Activated CD8-positive, alpha-beta memory T cell treated with anti-CD3 and anti-CD28 coated beads, Interleukin-2, amount 50 U/mL, for 4 hours (primary cell): Measurements from ENCODE around the gene ATP5PF.
A peak's percentile ranks its signal among the peaks of the same experiment; 100 is the strongest.
"Not testable (repeated sequence)": the region's sequence is repeated elsewhere in the genome, so short reads cannot be mapped to it uniquely, and the experiment has no call there.

Source experiments
- DNase-seq: peaks from one replicate; pipeline ENCODE4 v3.0.0-alpha.2; 2020

Gene ATP5PF

DNA sequence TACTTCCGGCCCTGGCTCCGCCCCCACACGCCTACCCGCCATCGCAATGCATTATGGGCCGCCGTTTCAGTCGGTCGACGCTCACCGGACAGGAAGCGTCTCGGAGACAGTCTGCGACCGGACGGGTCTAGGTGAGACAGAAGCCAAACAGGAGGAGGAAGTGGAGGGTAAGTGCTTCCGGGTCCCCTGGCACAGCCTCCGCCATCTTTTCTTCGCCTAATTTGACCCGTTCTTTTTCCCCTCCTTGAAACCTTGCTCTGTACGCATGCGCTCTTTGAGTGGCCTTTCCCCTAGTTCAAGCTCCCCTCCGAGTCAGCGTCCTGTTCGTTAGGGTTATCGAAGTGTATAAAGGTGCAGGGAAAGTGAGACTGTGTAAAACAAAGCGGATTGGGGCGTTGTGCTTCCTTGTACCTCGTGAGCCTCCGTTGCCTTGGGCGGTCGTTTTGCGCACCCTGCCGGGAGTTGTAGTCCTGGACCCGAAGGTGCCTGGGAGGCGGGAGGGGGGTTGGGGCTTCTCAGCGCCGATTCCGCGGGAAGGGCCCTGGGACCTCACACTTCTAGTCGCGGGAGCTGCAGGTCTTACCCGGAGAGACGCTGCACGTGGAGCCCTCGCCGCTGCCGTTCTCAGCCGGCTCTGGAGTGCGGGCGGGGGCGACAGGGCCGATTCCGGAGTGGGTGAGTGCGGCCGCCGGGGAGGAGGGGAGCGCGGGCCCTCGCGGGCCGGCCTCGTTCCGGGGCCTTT is at the start of gene ATP5PF, which contains the start of gene GABPA:
Gene ATP5PF (minus strand): TSS at position 1 of the 742 bp plus-strand sequence. CDS start 5,110 bp downstream, outside the sequence.
Gene GABPA (plus strand): TSS at position 69 of the 742 bp plus-strand sequence. CDS start 6,627 bp downstream, outside the sequence.
- DNase-seq = peak; percentile 98

DNA sequence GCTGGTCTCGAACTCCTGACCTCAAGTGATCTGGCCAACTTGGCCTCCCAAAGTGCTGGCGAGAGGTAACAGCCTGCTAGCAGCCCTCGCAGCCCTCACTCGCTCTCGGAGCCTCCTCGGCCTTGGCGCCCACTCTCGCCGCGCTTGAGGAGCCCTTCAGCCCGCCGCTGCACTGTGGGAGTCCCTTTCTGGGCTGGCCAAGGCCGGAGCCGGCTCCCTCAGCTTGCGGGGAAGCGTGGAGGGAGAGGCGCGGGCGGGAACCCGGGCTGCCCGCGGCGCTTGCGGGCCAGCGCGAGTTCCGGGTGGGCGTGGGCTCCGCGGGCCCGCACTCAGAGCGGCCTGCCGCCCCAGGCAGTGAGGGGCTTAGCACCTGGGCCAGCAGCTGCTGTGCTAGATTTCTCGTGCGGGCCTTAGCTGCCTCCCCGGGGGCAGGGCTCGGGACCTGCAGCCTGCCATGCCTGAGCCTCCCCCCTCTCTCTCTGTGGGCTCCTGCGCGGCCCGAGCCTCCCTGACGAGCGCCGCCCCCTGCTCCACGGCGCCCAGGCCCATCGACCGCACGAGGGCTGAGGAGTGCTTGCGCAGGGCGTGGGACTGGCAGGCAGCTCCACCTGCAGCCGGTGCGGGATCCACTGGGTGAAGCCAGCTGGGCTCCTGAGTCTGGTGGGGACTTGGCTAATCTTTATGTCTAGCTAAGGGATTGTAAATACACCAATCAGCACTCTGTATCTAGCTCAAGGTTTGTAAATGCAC is 43.6 kb upstream of the ATP5PF start:
- not testable (repeated sequence) for DNase-seq

GRCh38 chr21:25776440-25776839 is 41.7 kb upstream of the ATP5PF start:
- no peak for DNase-seq

DNA sequence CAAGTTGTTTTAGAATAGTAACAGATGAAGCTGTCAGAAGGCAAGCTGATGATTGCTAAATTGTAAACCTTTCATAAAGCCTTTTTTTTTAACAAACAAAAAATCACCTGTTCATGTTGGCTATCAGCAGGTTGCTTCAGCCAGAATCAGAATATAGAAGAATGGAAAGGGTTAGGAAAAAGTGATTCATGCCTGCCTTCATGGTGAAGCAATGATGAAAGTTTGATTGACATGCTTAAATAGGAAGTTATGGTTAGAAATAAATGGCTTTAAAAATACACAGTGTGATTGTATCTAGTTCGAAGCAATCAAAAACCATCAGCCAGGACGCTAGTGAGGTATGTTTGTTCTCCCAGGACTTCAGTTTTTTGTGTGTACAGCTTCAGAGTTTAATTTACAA is 38.0 kb upstream of the ATP5PF start:
- no peak for DNase-seq

- DNase-seq = no peak
Measured at GRCh38 chr21:25767921-25768320, 33.2 kb upstream of the ATP5PF start.

DNA sequence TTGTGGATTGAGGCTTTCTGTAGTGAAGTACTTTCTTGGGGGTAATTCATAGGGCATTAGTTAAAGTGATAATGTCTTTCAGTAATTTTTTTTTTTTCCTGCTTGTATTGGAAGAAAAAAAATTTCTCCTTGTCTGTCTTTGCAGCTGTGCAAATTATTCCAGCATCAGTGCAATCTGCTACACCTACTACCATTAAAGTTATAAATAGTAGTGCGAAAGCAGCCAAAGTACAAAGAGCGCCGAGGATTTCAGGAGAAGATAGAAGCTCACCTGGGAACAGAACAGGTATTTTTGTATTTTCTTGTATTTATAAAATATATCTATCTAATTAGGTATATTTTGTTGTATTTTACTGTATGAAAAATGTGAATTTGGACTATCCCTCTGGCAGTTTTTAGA is 29.4 kb upstream of the ATP5PF start:
- DNase-seq = no peak

GRCh38 chr21:25760677-25761076 is 26.0 kb upstream of the ATP5PF start:
- no peak for DNase-seq

- no peak for DNase-seq
Measured at GRCh38 chr21:25760061-25760460, 25.4 kb upstream of the ATP5PF start.

DNA sequence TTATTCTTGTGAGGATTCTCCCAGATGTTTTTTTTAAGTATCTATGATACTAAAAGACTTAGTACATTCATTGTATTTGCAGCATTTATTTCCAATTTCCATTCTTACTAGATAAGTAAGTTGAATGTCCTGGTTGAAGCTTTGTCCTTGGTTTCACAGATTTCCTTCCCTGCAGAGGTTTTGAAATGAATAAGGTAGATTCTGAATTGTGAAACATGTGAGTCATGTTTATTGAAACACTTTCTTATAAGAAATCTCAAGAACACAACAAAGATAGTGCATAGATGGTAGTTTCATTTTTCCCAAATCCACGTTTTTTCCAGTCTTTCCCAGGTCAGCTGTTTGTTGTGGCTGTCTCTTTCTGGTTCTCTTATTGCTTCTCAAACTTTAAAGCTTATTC is 24.9 kb upstream of the ATP5PF start:
- no peak for DNase-seq

- no peak for DNase-seq
Measured at GRCh38 chr21:25757531-25757930, 22.8 kb upstream of the ATP5PF start.

DNA sequence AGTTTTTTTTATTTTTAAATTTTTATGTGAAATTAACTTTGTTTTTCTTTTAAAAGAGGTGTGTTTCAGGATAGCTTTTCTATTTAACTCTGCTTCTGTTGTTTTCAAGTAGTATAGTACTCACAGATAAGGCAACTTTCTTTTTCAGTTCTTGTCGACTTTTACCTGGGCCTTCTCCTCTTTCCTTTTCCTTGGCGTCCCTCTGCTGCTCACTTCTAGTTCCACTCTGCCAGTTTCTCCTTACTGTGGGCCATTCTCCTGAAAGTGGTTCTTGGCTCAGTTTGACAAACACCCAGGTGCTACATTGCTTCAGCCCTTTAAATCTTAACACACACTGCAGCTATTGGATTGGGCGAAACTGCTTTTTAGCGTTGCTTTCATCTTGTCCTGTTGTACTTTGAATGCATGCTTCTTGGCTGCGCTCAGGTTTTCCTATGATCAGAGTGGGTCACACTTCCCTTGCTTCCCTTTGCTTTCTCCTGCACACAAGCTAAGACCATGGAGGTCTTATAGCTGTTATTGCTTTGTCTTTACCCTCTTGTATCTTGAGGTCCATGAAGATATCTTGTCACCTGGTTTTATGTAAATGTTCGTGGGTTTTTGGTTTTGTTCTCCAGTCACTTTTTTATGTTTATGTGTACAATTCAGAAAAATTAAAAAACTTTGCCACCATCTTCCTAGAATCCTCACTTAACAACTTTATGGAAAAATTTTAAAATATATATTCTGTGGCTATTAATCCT is 21.7 kb upstream of the ATP5PF start:
- no peak for DNase-seq

DNA sequence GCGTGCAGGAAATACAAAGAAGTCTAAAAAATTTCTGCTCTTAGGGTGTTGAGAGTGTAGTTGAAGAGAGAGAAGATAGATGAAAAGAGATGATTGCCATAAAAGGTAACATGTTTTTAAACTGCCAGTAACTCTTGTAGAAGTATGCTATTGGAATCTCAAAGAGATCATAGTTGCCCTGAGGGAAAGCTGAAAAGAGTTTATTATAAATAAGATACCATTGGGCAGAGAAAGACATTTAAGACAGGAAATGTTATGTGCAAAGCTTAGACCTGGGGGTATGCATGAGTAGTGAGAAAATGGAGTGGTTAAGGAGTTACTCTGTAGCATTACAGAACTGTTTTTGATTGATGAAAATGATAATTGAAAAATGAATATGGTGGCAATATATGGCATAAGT is 17.7 kb upstream of the ATP5PF start:
- no peak for DNase-seq

DNA sequence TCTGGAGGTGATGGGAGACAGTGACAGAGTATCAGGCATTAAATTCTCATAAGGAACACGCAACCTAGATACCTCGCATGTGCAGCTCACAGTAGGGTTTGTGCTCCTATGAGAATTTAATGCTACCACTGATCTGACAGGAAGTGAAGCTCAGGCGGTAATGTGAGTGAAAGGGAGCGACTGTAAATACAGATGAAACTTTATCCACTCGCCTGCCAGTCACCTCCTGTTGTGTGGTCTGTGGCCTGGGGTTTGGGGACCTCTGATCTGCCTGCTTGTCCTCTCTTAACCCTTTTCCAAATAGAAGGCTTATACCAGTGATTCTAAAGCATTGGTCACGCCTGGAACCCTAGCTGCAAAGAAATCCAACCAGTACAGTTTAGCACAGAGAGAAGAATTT is 15.4 kb upstream of the ATP5PF start:
- DNase-seq = no peak

GRCh38 chr21:25744854-25745253 is 10.2 kb upstream of the ATP5PF start:
- DNase-seq = no peak

DNA sequence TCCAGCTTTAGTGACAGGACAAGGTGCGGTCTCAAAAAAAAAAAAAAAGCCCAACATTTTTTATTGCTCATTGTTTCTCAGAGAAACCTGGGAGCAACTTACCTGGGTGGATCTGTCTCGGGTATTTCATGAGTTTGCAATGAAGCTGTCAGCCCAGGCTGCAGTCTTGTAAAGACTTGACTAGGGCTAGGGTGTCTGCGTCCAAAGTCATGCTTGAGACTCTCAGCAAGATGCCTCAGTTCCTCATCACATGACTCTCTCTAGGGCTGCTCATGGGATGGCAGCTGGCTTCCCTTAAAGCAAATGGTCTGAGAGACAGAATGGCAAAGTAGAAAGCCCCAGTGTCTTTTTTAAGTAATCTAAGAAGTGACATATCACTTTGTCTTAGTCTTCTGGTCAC is 8.2 kb upstream of the ATP5PF start:
- DNase-seq = no peak

GRCh38 chr21:25737421-25737820 is 2.7 kb upstream of the ATP5PF start:
- no peak for DNase-seq

GRCh38 chr21:25735646-25736597 is 1.2 kb upstream of the ATP5PF start:
- peak; percentile 75 for DNase-seq

DNA sequence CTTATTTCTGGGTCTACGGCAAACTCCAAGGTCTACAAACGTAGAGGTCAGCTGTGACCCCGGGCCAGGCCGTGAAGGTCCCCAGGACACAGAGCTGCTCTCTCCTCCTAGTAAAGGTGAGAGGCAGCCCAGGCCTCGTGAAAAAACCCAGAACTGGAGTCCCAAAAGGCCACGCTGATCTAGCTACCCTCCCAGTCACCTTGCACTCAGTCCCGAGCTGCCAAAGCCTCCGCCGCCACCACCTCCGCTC is 125 bp downstream of the ATP5PF start:
- DNase-seq = no peak

DNA sequence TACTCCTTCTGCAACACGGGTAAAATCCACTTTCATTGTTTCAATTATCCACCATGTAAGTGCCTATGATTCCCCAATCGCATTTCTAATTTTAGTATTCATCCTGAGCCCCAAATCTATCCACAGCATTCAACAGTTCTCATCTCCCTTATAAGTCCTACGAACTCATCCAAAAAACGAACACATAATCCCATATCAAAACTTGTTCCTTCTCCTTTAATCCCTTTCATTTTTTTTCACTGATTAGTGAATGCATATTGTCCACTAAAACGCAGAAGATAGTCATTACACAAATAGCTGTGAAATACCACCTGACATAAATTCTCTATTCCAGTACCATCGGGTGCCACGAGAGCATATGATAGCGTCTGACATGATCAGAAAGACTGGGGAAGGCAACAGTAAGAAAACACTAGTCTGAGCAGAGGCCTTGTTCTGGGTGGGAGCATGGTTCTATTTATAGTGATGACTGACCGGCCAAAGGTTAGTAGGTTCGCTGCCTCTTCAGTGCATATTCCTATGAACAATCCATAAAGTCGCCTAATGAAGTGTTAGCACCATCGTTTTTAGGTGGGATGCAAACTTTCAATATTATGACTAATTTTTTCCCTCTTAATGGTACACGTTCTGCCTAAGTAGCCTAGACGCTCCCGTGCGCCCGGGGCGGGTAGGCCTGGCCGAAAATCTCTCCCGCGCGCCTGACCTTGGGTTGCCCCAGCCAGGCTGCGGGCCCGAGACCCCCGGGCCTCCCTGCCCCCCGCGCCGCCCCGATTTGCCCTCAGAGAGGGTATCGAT is 648 bp downstream of the ATP5PF start:
- peak; percentile 45 for DNase-seq

DNA sequence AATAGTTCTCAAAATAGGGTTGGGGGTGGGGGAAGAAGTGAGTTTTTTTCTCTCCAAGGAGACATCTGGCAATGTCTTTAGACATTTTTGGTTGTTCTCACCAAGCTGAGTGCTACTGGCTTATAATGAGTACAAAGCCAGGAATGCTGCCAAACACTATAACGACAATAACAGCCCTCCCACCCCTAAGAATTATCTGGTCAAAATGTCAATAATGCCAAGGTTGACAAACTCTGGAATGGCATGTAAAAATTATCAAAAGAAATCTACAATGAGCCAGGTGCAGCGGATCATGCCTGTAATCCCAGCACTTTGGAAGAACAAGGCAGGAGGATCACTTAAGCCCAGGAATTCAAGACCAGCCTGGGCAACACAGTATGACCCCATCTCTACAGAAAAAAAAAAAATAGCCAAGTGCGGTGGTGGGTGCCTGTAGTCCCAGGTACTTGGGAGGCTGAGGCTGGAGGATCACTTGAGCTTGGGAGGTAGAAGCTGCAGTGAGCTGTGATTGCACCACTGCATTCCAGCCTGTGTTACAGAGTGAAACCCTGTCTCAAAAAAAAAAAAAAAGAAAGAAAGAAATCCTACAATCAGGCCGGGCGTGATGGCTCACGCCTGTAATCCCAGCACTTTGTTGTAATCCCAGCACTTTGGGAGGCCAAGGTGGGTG is 2.5 kb downstream of the ATP5PF start:
- DNase-seq = no peak

DNA sequence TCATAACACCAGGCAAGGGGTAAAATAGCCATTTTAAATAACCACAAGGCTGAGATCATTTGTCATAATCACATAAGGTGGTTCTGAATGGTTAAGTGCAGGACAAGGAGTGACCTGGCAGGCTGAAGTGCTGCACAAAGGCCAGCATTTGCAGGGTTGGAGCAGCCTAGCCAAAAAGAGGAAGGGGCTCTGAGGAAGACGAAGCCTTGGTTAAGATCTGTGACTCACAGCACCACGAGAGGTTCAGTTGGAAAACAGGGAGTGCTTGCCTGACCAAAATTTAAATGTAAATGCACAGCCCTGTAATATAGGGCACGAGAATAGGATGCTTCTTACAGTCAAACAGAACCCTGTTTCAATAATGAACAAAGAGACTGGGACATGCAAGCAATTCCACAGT is 12.1 kb downstream of the ATP5PF start:
- DNase-seq = no peak
